IMR-90 (cell line): Measurements from ENCODE around the gene PLCG1. TPM values are rescaled to one million over a fixed set of nuclear protein-coding genes. Genes with fewer than 3 reads are reported as not detected.

Experiments
- ATAC-seq: fragments of 200-7000 bp; cut with Tn5 transposase; 2 replicates; pipeline ENCODE4 v1.9.1; 2020; ENCODE audit warnings: low read depth, mild to moderate bottlenecking, moderate library complexity
- BruUV-seq: library from RNA; stranded (reverse); fragments of 400-500 nt; replicated peaks from 2 replicates; lab custom pipeline; 2021; lab: Mats Ljungman, UMichigan
- CTCF ChIA-PET: fragments of 300-600 bp; formaldehyde crosslinking; extraction: SDS; loops from one replicate; lab custom pipeline; 2021; ENCODE audit warnings: antibody characterized with exemption; lab: Yijun Ruan, JAX
- POLR2A ChIA-PET: fragments of 300-600 bp; sonication (Branson Sonifier 250); formaldehyde crosslinking; loops from one replicate; lab custom pipeline; 2022; ENCODE audit warnings: antibody characterized with exemption; ENCODE audit not compliant: unreplicated experiment; lab: Charles Lee
- DNase-seq: peaks from one replicate; pipeline ENCODE4 v3.0.0; 2013
- H2AFZ ChIP-seq: replicated peaks from 2 replicates; pipeline ENCODE3; 2013; ENCODE audit warnings: low read length, mild to moderate bottlenecking; ENCODE audit not compliant: poor library complexity
- H2AK5ac ChIP-seq: 2 replicates; pipeline ENCODE4 v1.6.1; 2013; ENCODE audit warnings: low read depth, low read length, inconsistent platforms
- H2AK9ac ChIP-seq: replicated peaks from 2 replicates; pipeline ENCODE3; 2013; ENCODE audit warnings: mild to moderate bottlenecking, low read depth, low read length, moderate library complexity; ENCODE audit not compliant: poor library complexity
- H2BK120ac ChIP-seq: 2 replicates; pipeline ENCODE4 v1.6.1; 2013; ENCODE audit warnings: low read depth, low read length, inconsistent platforms
- H2BK15ac ChIP-seq: 3 replicates; pipeline ENCODE4 v1.6.1; 2013; ENCODE audit warnings: low read depth, low read length, inconsistent platforms
- H2BK20ac ChIP-seq: 2 replicates; pipeline ENCODE4 v1.6.1; 2013; ENCODE audit warnings: low read depth, mild to moderate bottlenecking, inconsistent platforms, low read length, moderate library complexity
- H2BK5ac ChIP-seq: 2 replicates; pipeline ENCODE4 v1.6.1; 2013; ENCODE audit warnings: mild to moderate bottlenecking, low read depth, low read length, inconsistent platforms; ENCODE audit not compliant: poor library complexity, severe bottlenecking
- H3K14ac ChIP-seq: replicated peaks from 2 replicates; pipeline ENCODE4 v1.6.1; 2013; ENCODE audit warnings: low read depth, low read length, inconsistent platforms
- H3K18ac ChIP-seq: 2 replicates; pipeline ENCODE4 v1.6.1; 2013; ENCODE audit warnings: low read depth, low read length, control low read depth
- H3K23ac ChIP-seq: 2 replicates; pipeline ENCODE4 v1.6.1; 2013; ENCODE audit warnings: low read depth, low read length, inconsistent platforms
- H3K27ac ChIP-seq: 2 replicates; pipeline ENCODE4 v1.5.1; 2013; ENCODE audit warnings: mild to moderate bottlenecking, control low read depth, low read length; ENCODE audit not compliant: insufficient read depth
- H3K27me3 ChIP-seq: 2 replicates; pipeline ENCODE4 v1.6.1; 2013; ENCODE audit warnings: low read length; ENCODE audit not compliant: control insufficient read depth, insufficient read depth
- H3K36me3 ChIP-seq: 2 replicates; pipeline ENCODE4 v1.6.1; 2013; ENCODE audit warnings: low read length, mixed read lengths; ENCODE audit not compliant: control insufficient read depth, insufficient read depth
- H3K4ac ChIP-seq: 2 replicates; pipeline ENCODE4 v1.6.1; 2013; ENCODE audit warnings: low read depth, low read length, inconsistent platforms
- H3K4me1 ChIP-seq: 2 replicates; pipeline ENCODE4 v1.6.1; 2013; ENCODE audit warnings: low read length, mixed read lengths; ENCODE audit not compliant: control insufficient read depth, insufficient read depth
- H3K4me2 ChIP-seq: 2 replicates; pipeline ENCODE4 v1.6.1; 2013; ENCODE audit warnings: low read depth, mild to moderate bottlenecking, control low read depth, low read length, moderate library complexity
- H3K4me3 ChIP-seq: 2 replicates; pipeline ENCODE4 v1.5.1; 2013; ENCODE audit warnings: low read depth, mild to moderate bottlenecking, control low read depth, low read length, moderate library complexity; ENCODE audit not compliant: insufficient read depth
- H3K56ac ChIP-seq: 2 replicates; pipeline ENCODE4 v1.6.1; 2013; ENCODE audit warnings: low read length, inconsistent platforms; ENCODE audit not compliant: insufficient read depth; ENCODE audit errors: extremely low read depth
- H3K79me1 ChIP-seq, 2 experiments: 2 replicates each; pipeline ENCODE4 v1.6.1; 2013; ENCODE audit warnings: low read length in 2 of 2, inconsistent platforms in 1 of 2, low read depth in 1 of 2
- H3K9ac ChIP-seq: 2 replicates; pipeline ENCODE4 v1.6.1; 2013; ENCODE audit warnings: low read depth, low read length, control low read depth
- H3K9me1 ChIP-seq: 2 replicates; pipeline ENCODE4 v1.6.1; 2013; ENCODE audit warnings: low read length, inconsistent platforms; ENCODE audit not compliant: insufficient read depth
- H3K9me3 ChIP-seq: 2 replicates; pipeline ENCODE4 v1.6.1; 2013; ENCODE audit warnings: low read length; ENCODE audit not compliant: control insufficient read depth, insufficient read depth
- H4K20me1 ChIP-seq: 2 replicates; pipeline ENCODE4 v1.6.1; 2013; ENCODE audit warnings: low read length, inconsistent platforms; ENCODE audit not compliant: insufficient read depth
- H4K5ac ChIP-seq: 2 replicates; pipeline ENCODE4 v1.6.1; 2013; ENCODE audit warnings: mild to moderate bottlenecking, low read depth, low read length, control low read depth
- H4K8ac ChIP-seq, 2 experiments: 2 replicates each; pipeline ENCODE4 v1.6.1; 2013; ENCODE audit warnings: low read depth in 2 of 2, low read length in 2 of 2, control low read depth in 1 of 2, inconsistent platforms in 1 of 2
- H4K91ac ChIP-seq: 2 replicates; pipeline ENCODE4 v1.6.1; 2013; ENCODE audit warnings: low read depth, low read length, inconsistent platforms; ENCODE audit not compliant: insufficient read depth
- FOS ChIP-seq: fragments of 150-350 bp; IDR thresholded peaks from 2 replicates; pipeline ENCODE4 v1.6.1; 2016; ENCODE audit warnings: low read depth, low read length
- MAFK ChIP-seq: IDR thresholded peaks from 2 replicates; pipeline ENCODE4 v1.6.1; 2012; ENCODE audit warnings: low read depth, low read length, improper control_type of control experiment
- MAZ ChIP-seq: IDR thresholded peaks from 2 replicates; pipeline ENCODE4 v1.6.1; 2012; ENCODE audit warnings: low read depth, mild to moderate bottlenecking, low read length, improper control_type of control experiment, moderate library complexity, borderline replicate concordance
- MXI1 ChIP-seq: IDR thresholded peaks from 2 replicates; pipeline ENCODE4 v1.6.1; 2012; ENCODE audit warnings: low read depth, mild to moderate bottlenecking, low read length, moderate library complexity, borderline replicate concordance
- NFE2L2 ChIP-seq: fragments of 150-350 bp; IDR thresholded peaks from 2 replicates; pipeline ENCODE4 v1.6.1; 2016; ENCODE audit warnings: low read depth, mild to moderate bottlenecking, low read length
- RAD21 ChIP-seq: IDR thresholded peaks from 2 replicates; pipeline ENCODE4 v1.6.1; 2012; ENCODE audit warnings: low read length, improper control_type of control experiment
- SMC3 ChIP-seq: fragments of 150-350 bp; IDR thresholded peaks from 2 replicates; pipeline ENCODE4 v1.6.1; 2016; ENCODE audit warnings: low read depth, mild to moderate bottlenecking, antibody characterized with exemption, low read length, moderate library complexity
- WGBS, 2 experiments: methylation state at CpG; one replicate each; pipeline versions ENCODE4 v1.1.5 to v1.1.7; 2013; ENCODE audit warnings: missing lambda C conversion rate in 2 of 2; ENCODE audit not compliant: insufficient read length in 1 of 2; ENCODE audit errors: extremely low coverage in 2 of 2; 5-methylcytosine and 5-hydroxymethylcytosine counted together
- dilution Hi-C: fragments of 300-500 bp; cut with HindIII; formaldehyde crosslinking; loops from one replicate; pipeline ENCODE4 v1.14.3; 2018; ENCODE audit warnings: low sequenced_read_pairs; ENCODE audit not compliant: unreplicated experiment
- in situ Hi-C: fragments of 300-500 bp; cut with MboI; formaldehyde crosslinking; loops from 3 replicates; pipeline ENCODE4 v1.14.3; 2019; ENCODE audit warnings: low sequenced_read_pairs, inconsistent platforms, mixed read lengths
- intact Hi-C: fragments of 100-400 bp; cut with micrococcal nuclease; formaldehyde crosslinking; loops from 2 replicates; pipeline ENCODE4 v1.10.0; 2022
- polyA plus RNA-seq, 3 experiments: library from polyadenylated mRNA; depleted of rRNA; stranded (reverse); fragments of >200 nt; gene quantifications; 2 replicates each; pipeline ENCODE4 v1.2.3, GENCODE V29; 2012; ENCODE audit warnings: low replicate concordance in 1 of 3
- total RNA-seq: library from RNA; depleted of rRNA; stranded (reverse); fragments of >200 nt; gene quantifications from 2 replicates; pipeline ENCODE4 v1.2.3, GENCODE V29; 2012
- TF ChIP-seq, protein P1 (sequence below): fragments of 150-350 bp; IDR thresholded peaks from 2 replicates; pipeline ENCODE4 v1.6.1; 2017; ENCODE audit warnings: mild to moderate bottlenecking, antibody characterized with exemption, low read length, low read depth
- TF ChIP-seq, protein P2 (sequence below): fragments of 150-350 bp; IDR thresholded peaks from 2 replicates; pipeline ENCODE4 v1.6.1; 2016; ENCODE audit warnings: low read depth, mild to moderate bottlenecking, low read length, moderate library complexity, borderline replicate concordance

The PLCG1 gene
- total and polyA plus RNA-seq, 2 of the 4 experiments (the other 2 are of a cell fraction), result 59.1 to 69.1 TPM

GRCh38 chr20:41183831-41184230 lies 46.5 kb downstream of the PLCG1 start:
- no peak overlapping the region for H2AFZ ChIP-seq
- peaks cover 4% of the 10 kb centered on the region for H3K4me1 ChIP-seq
- in situ Hi-C loops, result no loop called here
- H3K56ac ChIP-seq, result no peak overlapping the region
- no peak overlapping the region for H2BK5ac ChIP-seq
- no peak overlapping the region for H3K4me2 ChIP-seq
- H3K79me1 ChIP-seq, result peaks cover 34 to 61% of the 10 kb centered on the region in 2 experiments
- H3K18ac ChIP-seq, result no peak overlapping the region
- H2BK15ac ChIP-seq, result no peak overlapping the region
- dilution Hi-C loops, result no loop called here
- CTCF ChIA-PET, result no interaction called here
- no peak overlapping the region for H4K5ac ChIP-seq
- no peak overlapping the region for H2BK120ac ChIP-seq
- no CpG with 5 or more reads among the region's 2 CpGs for WGBS, 2 experiments
- TF ChIP-seq MAZ (no peak), FOS (no peak), MAFK (no peak), NFE2L2 (no peak), RAD21 (no peak), MXI1 (no peak), SMC3 (no peak)
- TF ChIP-seq, protein P1, sequence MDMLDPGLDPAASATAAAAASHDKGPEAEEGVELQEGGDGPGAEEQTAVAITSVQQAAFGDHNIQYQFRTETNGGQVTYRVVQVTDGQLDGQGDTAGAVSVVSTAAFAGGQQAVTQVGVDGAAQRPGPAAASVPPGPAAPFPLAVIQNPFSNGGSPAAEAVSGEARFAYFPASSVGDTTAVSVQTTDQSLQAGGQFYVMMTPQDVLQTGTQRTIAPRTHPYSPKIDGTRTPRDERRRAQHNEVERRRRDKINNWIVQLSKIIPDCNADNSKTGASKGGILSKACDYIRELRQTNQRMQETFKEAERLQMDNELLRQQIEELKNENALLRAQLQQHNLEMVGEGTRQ, result no peak
- TF ChIP-seq, protein P2, sequence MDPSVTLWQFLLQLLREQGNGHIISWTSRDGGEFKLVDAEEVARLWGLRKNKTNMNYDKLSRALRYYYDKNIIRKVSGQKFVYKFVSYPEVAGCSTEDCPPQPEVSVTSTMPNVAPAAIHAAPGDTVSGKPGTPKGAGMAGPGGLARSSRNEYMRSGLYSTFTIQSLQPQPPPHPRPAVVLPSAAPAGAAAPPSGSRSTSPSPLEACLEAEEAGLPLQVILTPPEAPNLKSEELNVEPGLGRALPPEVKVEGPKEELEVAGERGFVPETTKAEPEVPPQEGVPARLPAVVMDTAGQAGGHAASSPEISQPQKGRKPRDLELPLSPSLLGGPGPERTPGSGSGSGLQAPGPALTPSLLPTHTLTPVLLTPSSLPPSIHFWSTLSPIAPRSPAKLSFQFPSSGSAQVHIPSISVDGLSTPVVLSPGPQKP, result no peak
- no peak overlapping the region for H3K4ac ChIP-seq
- no peak overlapping the region for H4K8ac ChIP-seq
- H3K9me1 ChIP-seq, result peaks cover 32% of the 10 kb centered on the region
- no peak overlapping the region for H3K4me3 ChIP-seq
- ATAC-seq (no peak), DNase-seq (no peak)
- H4K91ac ChIP-seq, result no peak overlapping the region
- POLR2A ChIA-PET, result no interaction called here
- peaks cover 6% of the 10 kb centered on the region for H4K20me1 ChIP-seq
- no peak overlapping the region for H2AK5ac ChIP-seq
- peaks cover 23% of the 10 kb centered on the region for H3K36me3 ChIP-seq
- no peaks in the 10 kb centered on the region for H3K27me3 ChIP-seq
- no peak overlapping the region for H3K9ac ChIP-seq
- no peaks in the 10 kb centered on the region for H3K9me3 ChIP-seq
- no peak overlapping the region for H3K23ac ChIP-seq
- intact Hi-C loops, result no loop called here
- no TSS peak for BruUV-seq
- H2BK20ac ChIP-seq, result no peak overlapping the region
- H3K27ac ChIP-seq, result no peak overlapping the region
- no peak overlapping the region for H3K14ac ChIP-seq
- H2AK9ac ChIP-seq, result no peak overlapping the region
